GM19455 (cell line): ENCODE results near the gene IL31.
"Not testable (repeated sequence)": the region's sequence is repeated elsewhere in the genome, so short reads cannot be mapped to it uniquely, and the experiment has no call there.

Experiments
- ATAC-seq: cut with Tn5 transposase; IDR thresholded peaks from one replicate; pipeline ENCODE4 v1.9.1; 2021; ENCODE audit not compliant: unreplicated experiment

IL31 gene

DNA sequence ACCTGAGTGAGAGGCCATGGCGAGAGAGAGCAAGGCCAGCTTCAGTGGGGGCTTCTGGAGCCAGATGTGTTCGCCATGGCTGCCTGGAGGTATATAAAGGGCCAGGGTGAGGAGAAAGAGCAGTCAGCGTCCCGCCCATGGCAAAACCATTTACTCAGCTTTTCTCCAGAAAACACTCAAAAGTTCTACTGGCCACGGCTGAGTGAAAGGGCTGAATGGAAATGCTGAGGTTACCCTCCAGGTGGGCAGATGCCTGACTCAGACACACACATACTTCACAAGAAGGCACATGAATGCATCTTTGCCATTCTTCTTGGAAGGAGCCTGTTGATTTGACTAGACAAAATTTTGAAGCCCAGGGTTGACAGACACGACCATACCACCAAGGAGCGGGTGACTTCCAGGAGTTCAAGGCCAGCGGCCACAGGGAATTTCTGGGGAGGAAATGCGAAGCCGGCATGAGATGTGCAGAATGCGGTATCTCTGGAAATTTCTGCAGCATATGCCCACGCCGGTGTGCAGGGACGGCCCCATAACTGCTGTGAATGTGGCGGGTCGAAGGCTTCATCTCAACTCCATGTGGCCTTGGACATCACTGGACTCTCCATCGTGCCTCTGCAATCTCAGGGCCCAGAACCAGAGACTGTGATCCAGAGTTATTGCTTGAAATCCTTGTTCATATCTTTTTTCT, at the start of gene IL31:
IL31 (minus strand) TSS at position 67 of the 691 bp plus-strand sequence; CDS start at position 18, 49 bp downstream.
- ATAC-seq, result no peak

DNA sequence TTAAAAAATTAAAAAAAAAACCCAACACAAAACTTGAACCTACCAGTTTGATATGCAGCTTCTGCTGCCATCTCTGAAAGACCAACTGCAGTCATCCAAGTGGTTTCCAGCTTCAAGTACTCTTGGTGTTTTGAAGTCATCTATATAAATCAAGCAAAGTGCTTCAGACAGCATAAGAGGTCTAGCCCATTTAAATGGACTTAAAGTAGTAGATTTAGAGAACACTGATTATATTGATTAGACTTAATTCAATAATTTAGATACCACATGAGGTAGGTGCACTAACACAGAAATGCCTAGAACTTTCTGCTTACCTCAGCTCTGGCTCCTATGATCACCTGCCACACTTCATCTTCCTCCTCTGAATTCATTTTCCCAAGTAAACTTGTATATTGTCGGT, 42.4 kb upstream of the IL31 start:
- no peak for ATAC-seq

DNA sequence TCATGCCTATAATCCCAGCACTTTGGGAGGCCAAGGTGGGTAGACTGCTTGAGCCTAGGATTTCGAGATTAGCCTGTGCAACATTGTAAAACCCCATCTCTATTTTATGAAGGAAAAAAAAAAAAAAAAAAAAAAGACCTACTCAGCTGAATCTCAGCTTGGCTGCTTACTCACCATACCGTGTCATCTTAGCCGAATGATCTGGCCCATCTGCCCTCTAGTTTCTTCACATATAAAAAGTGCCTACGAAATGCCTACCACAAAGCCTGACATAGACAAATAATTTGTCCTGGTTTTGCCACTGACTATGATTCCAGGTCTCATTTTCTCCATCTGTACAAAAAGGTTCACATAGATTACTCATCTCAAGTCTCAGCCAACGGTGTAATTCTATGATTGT, 41.8 kb upstream of the IL31 start:
- ATAC-seq, result no peak

DNA sequence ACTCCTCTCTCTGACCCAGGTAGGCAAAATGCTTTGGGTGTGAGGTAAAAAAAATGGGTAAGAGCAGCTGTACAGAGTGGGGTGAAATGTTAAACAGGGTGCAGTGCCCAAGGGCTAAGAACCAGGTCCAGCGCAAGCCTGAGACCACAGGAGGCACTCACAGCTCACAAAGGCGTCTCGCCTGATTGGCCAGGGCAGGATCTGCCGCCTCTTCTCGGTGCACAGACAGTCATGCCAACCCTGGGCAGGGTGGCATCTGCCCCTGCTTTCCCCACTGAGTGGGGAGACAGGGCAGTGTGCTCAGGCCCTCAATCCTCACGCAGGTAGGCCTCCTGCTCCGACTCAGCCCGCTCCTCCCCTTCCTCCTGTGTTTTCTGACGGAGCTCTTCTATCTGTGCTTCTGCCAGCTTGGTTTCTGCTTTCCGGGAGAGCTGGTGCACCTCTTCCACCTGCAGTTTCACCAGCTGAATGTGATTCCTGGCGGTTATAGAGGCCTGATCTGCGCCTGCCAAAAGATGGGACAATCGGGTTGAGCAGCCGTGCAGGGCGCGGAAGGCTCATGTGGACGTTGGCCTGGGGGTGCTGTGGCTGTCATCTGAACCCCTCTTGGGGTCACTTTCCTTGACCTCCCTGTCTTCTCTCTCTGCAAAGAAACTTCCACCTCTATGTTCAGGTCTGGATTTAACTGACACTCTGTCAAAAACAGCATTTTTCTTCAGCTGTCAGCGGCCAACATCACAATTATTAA, 34.2 kb upstream of the IL31 start:
- ATAC-seq, result no peak

DNA sequence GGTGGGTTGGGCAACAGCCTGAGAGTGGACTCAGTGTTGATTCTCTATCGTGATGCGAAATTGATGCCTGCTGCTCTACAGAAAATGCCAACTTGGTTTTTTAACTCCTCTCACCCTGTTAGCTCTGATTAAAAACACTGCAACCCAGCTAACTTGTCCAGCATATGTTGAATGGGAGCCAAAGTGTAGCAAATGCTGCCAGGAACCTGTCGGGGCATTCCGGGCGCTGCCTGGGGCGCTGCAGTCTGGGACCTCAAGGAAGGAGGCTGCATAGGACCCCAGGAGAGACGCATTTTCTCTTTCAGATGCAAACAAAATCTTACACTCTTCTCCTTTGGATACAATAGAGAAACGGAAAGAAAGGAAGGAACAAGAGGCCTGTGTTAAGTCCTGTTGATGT, 33.4 kb upstream of the IL31 start:
- no peak for ATAC-seq

DNA sequence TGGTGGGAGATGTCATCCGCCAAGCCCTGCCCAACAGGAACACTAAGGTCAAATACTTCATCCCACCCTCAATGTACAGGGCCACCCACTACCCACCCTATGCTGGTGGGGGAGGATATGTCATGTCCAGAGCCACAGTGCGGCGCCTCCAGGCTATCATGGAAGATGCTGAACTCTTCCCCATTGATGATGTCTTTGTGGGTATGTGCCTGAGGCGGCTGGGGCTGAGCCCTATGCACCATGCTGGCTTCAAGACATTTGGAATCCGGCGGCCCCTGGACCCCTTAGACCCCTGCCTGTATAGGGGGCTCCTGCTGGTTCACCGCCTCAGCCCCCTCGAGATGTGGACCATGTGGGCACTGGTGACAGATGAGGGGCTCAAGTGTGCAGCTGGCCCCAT, 33.0 kb upstream of the IL31 start:
- ATAC-seq, result no peak

DNA sequence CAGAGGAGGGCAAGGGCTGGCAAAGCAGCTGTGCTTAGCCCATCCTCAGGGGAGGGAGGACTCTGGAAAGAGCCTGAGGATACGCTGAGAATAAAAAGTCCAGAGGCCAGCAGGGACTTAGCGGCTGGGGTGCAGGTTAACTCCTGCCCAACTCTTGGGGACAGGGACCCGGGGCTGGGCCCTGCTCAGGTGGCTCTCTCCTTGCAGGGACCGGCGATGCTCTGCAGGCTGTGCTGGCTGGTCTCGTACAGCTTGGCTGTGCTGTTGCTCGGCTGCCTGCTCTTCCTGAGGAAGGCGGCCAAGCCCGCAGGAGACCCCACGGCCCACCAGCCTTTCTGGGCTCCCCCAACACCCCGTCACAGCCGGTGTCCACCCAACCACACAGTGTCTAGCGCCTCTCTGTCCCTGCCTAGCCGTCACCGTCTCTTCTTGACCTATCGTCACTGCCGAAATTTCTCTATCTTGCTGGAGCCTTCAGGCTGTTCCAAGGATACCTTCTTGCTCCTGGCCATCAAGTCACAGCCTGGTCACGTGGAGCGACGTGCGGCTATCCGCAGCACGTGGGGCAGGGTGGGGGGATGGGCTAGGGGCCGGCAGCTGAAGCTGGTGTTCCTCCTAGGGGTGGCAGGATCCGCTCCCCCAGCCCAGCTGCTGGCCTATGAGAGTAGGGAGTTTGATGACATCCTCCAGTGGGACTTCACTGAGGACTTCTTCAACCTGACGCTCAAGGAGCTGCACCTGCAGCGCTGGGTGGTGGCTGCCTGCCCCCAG, 32.3 kb upstream of the IL31 start:
- no peak for ATAC-seq

DNA sequence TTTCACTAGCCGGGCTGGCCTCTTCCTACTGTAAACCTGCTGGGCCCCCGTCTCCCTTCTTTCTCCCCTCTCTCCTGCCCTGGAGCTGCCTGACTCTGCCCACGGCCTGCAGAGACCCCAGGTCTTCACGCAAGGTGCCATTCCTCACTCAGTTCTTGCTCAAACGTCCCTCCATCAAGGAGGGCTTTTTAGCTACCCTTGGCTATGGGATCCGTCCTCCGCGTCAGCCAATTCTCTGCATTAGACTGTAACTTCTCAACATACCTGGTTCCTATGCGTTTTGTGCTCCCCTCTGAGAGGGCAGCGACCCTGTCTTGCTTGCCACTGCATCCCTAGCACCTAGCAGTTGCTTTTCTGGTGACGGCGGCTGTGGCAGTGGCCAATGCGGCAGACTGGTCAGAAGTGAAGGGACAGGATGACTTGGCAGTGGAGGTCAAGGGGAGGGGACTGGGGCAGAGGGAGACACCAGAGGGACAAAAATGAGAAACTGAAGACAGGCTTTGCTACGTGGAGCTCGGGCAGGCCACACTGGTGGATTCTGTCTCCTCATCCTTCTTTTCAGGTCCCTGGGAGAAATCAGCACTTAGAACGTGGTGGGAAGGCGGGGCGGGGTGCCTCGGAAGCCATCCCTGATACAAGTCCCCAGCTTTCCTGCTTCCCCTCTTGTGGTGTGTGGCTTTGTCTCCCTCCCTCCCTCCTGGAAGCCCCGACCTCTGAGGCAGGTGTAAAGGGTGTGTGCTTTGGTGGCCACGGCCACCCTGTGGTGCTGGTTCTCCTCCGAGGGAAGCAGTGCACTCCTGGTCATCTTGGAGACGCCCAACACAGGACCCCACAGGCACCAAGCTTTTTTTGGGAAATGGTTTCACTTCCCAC, 31.3 kb upstream of the IL31 start:
- ATAC-seq, result no peak

DNA sequence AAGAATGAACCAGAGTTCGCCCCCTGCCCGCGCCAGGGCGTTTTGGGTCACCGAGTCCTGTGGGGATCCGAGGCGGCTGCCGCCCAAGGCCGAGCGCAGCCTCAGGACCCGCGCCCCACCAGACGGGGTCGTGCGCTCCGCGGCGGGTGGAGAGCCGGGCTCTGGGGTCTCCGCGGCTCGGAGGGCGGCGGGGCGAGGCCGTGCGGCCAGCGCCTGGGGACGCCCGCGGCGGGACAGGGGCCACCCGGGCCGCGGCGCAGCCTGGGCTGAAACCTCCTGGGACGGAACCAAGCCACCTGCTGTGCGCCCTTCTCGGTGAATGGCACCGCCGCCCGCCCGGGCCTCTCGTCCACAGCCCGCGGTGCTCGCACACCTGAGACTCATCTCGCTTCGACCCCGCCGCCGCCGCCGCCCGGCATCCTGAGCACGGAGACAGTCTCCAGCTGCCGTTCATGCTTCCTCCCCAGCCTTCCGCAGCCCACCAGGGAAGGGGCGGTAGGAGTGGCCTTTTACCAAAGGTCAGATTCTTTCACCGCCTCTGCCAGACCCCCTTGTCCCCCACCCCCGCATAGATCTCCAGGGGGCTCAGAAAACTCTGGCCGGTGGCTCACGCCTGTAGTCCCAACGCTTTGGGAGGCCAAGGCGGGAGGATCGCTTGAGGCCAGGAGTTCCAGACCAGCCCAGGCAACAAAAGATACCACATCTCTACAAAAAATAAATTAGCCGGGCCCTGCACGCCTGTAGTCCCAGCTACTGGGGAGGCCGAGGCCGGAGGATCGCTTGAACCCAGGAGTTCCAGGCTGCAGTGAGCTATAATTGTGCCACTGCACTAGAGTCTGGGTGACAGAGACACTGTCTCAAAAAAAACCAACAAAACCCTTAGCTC, 30.4 kb upstream of the IL31 start:
- no peak for ATAC-seq

DNA sequence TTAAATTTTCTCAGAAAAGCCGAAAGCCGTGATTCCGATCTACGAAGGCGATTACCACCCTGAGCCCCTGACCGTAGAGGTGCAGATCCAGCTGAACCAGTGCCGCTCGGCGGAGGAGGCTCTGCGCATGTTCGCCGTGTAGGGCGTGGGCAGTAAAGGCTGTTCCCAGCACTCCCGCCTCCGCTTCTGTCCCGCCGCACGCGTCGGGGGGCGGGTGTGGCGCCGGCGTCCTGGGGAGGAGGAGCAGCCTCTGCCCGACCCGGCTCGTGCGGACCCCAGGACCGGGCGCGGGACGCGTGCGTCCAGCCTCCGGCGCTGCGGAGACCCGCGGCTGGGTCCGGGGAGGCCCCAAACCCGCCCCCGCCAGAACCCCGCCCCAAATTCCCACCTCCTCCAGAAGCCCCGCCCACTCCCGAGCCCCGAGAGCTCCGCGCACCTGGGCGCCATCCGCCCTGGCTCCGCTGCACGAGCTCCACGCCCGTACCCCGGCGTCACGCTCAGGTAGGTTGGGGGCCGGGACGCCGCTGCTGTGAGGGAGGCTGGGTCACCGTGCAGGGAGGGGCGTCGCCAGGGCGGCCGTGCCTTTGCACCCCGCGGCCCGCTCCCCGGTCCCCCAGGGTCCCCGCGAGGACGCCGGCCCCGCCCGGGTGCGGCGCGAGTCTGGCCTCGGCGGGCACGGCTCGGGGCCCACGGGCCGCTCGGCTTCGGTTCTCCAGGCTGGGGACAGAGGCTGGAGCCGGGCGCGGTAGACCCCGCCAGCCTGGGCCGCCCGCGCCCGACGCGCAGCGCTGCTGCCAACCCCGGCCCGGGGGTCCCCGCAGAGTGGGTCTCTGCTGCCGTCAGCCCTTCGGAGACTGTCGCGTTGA, 29.5 kb upstream of the IL31 start, which contains the start of gene B3GNT4:
B3GNT4 (plus strand) TSS at position 409 of the 866 bp plus-strand sequence. CDS start 910 bp downstream, outside the sequence.
- no peak for ATAC-seq

DNA sequence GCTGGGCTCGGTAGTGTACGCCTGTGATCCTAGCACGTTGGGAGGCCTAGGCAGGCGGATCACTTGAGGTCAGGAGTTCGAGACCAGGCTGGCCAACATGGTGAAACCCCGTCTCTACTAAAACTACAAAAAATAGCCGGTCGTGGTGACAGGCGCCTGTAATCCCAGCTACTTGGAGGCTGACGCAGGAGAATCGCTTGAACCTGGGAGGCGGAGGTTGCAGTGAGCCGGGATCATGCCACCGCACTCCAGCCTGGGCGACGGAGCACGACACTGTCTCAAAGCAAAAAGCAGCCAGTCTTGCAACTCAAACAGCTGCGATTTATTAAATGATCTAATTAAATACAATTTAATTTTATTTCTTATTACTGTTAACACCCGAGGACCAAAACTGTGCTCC, 28.8 kb upstream of the IL31 start:
- ATAC-seq, result not testable (repeated sequence)

DNA sequence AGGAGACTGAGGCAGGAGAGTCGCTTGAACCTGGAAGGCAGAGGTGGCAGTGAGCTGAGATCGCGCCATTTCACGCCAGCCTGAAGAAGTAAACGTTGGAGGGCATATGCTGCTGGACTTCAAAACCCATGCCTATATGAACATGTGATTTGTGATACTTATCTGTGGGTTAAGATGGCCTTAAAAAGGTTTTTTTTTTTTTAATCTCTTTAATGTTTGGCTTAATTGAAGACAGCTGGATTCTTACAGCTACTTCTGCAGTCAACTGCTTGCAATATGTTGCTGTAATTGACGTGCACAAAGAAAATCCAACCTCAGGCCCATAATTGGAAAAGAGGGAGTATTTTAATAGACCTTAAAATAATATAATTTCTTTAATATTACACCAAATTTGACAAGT, 28.0 kb upstream of the IL31 start:
- no peak for ATAC-seq

DNA sequence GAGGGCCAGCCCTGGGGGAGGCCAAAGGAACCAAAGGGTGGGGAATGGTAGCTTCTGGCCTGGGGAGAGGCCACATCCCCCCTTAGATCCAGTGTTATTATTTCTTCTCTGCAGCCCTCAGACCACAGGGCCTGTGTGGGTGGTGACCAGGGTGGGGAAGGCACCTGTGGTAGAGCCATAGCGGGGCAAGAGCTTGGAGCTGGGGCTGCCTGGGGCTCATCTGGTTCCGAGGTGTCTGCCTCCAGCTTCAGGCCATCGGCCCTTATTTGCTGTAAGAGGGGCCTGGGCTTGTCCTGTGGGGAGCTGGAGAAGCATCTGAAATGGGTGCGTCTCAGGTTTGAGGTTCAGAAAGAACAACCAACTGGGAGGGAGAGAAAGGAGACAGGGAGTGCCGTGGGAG, 27.4 kb upstream of the IL31 start:
- no peak for ATAC-seq

DNA sequence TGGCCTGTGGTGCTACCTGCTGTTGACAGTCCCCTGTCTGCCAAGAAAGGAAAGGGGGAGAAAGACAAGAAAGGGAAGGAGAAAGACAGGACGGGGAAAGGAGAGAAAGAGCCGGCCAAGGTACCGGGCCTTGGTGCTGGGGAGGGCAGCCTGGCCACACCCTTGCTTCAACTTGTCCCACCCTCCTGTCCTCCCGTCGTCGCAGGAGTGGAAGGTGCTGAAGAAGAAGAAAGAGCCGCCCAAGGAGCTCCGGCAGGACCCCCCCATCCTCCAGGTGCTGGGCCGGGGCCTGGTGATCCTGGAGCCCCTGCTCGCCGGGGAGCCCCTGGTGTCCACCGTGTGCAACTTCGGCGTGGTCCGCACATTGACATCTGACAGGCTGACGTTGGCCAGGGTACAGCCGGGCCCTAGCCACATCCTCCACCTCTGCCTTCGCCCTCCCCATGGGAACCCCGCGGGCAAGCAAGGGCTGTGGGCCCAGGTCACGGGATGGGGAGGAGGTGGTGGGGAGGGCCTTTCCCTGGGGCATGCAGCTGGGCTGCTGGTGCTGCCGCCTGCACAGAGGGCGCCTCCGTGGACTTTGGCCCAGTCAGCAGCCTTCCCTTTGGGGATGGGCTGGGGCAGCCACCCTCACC, 26.6 kb upstream of the IL31 start:
- ATAC-seq, result no peak

DNA sequence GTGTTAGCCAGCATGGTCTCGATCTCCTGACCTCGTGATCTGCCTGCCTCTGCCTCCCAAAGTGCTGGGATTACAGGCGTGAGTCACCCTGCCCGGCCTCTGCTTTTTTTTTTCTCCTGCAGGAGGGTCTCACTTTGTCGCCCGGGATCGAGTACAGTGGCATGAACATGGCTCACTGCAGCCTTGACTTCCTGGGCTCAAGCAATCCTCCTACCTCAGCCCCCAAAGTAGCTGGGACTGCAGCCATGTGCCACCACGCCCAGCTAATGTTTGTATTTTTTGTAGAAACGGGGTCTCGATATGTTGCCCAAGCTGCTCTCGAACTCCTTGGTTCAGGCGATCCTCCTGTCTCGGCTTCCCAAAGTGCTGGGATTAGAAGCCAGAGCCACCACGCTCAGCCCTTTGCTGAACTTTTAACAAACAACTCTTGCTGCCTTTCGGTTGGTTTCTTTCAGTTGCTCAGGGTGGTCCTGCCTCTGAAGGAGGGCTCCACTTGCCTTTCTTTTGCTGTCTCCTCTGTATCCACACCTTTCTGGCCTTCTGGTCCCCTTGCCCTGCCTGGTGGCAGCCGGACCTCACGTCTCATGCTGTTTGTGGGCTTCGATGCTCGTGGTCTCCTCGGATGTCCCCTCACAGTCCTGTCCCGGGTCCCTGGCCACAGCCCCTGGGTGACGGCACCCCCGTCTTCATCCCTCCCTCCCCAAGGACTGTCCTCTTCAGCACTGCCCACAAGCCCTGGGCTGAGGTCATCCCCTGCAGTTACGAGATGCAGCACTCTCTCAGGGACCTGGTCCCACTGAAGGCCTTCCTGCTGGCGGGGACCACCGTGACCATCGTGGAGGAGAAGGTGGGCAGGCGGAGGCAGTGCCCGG, 25.7 kb upstream of the IL31 start:
- no peak for ATAC-seq

DNA sequence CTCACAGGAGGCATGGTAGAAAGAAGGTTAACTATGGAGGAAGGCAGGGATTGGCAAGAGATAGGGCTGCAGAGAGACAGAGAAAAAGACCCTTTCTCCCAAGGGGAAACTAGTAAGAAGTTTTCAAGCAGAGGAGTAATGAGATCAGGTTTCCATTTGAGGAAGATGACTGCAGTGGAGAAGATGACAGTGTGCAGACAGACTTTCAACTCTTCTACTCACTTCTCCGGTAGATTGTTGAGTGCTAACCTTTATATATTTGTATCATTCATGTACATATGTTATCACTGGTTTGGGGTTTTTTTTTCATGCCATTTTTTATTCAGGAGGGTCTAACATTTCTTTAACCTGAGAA, 23.6 kb upstream of the IL31 start:
- no peak for ATAC-seq

DNA sequence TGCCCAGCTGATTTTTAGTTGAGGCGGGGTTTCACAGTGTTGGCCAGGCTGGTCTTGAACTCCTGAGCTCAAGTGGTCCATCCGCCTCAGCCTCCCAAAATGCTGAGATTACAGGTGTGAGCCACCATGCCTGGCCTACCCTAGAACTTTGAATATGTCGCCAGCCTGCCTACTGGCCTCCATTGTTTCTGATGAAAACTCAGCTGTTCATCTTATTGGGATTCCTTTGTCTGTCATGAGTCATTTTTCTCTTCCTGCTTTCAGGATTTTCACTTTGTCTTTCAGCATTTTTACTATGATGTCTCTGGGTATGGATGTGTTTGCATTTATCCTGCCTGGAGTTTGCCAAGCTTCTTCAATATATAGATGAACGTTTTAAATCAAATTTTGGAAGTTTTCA, 21.4 kb upstream of the IL31 start:
- no peak for ATAC-seq

DNA sequence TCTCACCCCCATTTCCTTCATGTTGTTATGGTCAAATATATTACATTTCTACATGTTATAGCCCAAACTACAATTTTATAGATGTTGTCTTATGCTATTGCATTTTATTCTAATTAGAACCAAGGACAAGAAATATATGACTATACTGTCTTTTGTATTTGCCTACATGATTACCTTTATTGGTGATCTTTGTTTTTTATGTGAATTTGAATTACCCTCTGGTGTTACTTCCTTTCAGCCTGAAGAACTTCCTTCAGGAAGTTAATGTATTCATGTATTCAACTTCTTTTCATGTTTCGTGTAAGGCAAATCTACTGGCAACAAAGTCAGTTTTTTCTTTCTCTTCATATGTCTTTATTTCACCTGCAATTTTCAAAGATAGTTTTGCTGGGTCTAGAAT, 20.8 kb upstream of the IL31 start:
- ATAC-seq, result no peak
